GM20000 (cell line): ENCODE measurements around the gene ZNF48.

Experiments used
- DNase-seq: peaks from one replicate; pipeline ENCODE4 v3.0.0; 2012; ENCODE audit warnings: low spot score
- TF ChIP-seq, protein P1 (sequence below): IDR thresholded peaks from 2 replicates; pipeline ENCODE4 v1.5.1; 2012; ENCODE audit warnings: mild to moderate bottlenecking, control low read depth; ENCODE audit errors: extremely low read depth, missing control alignments

The ZNF48 gene

DNA sequence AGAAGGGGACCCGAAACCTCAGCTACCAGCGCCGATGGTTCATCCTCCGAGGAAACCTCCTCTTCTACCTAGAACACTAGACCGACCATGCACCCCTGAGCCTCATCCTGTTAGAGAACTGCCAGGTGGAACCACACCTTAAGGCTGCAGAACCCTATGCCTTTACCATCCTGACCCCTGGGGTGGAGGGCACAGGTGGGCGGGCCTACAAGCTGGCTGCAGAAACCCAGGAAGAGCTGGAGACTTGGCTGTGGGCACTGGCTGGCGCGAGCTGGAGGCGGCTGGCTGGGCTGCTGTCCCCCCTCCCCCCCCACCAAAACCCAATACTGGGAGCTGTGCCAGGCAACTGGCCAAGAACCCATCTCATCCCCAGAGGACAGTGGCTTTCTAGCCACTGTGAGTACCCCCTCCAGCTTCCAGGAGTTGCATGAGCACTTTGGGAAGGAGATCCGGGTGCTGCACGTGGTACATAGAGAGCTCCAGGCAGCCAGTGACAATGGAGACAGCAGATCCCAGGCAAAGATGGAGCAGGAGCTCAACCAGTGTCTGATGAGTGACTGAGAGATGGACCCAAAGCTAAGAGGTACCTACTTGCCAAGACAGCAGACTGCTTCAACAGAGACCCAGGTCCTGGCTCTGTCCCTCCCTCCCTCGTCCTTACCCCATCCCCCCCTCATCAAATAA lies 38.7 kb upstream of the ZNF48 start:
- DNase-seq = no peak
- TF ChIP-seq, protein P1, sequence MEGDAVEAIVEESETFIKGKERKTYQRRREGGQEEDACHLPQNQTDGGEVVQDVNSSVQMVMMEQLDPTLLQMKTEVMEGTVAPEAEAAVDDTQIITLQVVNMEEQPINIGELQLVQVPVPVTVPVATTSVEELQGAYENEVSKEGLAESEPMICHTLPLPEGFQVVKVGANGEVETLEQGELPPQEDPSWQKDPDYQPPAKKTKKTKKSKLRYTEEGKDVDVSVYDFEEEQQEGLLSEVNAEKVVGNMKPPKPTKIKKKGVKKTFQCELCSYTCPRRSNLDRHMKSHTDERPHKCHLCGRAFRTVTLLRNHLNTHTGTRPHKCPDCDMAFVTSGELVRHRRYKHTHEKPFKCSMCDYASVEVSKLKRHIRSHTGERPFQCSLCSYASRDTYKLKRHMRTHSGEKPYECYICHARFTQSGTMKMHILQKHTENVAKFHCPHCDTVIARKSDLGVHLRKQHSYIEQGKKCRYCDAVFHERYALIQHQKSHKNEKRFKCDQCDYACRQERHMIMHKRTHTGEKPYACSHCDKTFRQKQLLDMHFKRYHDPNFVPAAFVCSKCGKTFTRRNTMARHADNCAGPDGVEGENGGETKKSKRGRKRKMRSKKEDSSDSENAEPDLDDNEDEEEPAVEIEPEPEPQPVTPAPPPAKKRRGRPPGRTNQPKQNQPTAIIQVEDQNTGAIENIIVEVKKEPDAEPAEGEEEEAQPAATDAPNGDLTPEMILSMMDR = no peak

DNA sequence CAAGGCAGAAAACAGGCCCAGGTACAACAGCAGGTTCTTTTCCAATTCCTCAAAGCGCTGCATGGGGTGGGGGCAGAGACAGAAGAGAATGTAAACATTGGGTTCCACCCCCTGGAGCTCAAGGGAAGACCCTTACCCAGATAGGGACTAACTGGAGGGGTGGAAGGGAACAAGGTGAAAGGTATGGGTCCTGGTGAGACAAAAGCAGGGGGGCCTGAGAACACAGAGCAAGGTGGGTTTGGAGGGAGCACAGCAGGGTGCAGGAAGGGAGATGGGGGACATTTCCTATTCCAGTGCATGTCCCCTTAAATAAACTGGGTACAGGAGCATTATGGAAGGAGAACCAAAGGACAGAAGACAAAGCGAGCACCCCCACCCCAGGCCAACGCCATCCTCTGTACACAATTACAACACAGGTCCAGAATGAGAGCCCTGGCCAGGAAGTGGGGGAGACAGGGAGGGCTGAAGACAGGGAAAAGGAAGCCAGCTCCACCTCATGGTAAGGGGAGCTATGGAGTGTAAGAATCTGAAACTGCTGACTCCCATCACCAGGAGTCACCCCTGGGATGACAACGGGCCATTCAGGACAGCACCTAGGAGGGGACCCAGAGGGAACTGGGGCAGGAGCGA lies 38.0 kb upstream of the ZNF48 start:
- TF ChIP-seq, protein P1 = no peak
- DNase-seq = no peak

DNA sequence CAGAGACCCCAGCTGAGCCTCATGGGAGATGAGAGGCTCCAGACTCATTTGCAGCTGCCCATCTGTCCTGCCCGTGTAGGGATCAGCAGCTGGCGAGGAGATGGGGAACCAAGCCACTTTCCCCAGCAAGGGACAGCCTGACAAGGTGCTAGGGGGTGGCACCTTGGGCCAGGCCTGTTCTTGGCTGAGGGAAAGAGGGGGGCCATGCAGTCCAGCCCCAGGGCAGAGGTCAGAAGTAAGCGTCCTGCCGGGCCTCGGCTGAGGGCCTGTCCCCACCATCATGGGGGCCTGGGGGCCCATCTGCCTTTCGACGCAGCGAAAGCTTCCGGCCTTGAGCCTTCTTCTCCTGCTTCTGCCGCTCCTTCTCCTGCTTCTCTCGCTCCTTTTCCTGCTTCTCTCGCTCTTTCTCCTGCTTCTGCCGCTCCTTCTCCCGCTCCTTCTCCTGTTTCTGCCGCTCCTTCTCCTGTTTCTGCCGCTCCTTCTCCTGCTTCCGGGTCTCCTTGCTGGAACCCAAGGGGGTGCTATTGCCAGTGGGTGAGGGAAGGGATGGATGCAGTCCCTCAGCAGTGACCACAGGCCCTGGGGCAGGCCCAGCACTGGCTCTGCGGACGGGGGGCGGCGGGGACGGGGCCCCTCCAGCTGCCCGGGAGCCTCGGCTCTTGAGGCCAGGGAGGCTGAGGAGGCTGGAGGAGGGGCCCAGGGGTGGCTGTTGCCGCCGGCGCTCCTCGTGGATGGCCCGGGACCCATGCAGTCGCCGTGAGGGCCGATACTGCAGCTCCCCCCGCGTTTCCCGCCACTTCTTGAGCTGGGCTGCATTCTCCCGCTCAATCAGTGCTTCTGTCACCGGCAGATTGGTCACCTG lies 37.3 kb upstream of the ZNF48 start:
- TF ChIP-seq, protein P1 = no peak
- DNase-seq = no peak

DNA sequence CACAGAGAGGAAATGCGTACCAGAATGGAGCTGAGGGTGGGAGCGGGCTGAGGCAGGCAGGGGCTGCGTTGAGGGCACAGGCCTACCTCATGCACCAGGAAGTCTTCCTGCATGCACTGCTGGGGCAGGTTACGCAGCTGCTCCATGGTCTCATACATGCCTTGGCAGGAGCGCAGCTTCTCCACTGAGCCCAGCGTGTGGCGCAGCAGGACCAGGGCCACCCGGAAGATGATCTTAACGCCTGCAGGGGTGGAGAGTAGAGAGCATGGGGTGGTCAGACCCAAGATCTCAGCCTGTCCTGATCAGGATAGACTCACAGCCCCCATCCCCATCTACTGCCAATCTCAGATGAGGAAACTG lies 36.7 kb upstream of the ZNF48 start:
- DNase-seq = no peak
- TF ChIP-seq, protein P1 = no peak

DNA sequence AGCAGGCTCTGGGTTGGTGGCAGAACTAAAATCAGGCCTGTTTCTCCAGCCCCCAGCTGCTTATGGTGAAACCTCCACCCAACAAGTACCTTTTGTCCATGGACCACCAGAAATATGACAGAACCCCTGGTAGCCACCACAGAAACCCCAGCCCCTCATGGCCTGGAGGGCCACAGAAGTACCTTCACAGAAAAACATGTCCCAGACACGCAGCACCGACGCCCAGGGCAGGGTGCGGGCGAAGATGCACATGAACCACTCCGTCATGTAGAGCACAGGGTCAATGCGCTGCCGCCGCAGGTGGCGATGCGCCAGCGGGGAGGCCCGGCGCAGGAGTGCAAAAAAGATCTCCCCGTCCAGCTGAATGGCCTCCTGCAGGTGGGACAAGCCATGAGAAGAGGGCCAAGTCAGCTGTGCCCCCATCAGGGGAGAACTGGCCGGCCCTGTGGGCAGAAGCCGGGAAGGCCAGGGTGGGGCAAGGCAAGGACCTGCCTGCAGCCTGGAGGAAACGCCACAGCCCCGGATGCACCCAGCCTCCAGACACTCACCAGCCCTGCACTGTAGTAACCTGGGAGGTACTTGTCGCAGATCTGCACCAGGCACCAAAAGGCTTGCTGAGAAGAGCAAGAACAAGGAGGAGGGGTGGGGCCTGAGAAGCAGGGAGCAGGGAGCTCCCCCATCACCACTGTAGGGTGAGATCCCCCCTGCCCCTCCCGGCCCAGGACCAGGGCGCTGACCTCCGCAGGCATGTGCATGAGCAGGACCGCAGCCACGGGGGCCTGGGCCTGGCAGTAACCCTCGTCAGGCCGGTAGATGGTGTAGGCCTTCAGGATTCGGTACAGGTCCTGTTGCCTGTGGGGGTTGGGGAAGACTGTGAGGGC lies 36.0 kb upstream of the ZNF48 start:
- no peak for DNase-seq
- TF ChIP-seq, protein P1 = no peak

DNA sequence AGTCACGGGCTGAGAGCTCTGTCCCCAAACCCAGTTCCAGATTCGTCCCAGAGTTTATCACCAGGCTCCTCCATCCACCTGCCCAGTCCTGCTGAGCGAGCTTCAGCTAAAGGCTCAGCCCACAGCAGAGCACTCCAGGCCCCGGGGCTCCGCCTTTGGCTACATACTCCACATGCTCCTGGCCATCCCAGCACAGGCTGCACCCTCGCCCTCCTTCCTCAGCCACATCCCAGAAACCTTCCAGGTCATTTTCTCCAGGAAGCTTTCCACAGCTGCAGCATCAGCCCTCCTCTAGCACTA lies 35.4 kb upstream of the ZNF48 start:
- TF ChIP-seq, protein P1 = no peak
- DNase-seq = no peak
